ENCODE data around the gene TREM1.

- TF ChIP-seq, protein P1, sequence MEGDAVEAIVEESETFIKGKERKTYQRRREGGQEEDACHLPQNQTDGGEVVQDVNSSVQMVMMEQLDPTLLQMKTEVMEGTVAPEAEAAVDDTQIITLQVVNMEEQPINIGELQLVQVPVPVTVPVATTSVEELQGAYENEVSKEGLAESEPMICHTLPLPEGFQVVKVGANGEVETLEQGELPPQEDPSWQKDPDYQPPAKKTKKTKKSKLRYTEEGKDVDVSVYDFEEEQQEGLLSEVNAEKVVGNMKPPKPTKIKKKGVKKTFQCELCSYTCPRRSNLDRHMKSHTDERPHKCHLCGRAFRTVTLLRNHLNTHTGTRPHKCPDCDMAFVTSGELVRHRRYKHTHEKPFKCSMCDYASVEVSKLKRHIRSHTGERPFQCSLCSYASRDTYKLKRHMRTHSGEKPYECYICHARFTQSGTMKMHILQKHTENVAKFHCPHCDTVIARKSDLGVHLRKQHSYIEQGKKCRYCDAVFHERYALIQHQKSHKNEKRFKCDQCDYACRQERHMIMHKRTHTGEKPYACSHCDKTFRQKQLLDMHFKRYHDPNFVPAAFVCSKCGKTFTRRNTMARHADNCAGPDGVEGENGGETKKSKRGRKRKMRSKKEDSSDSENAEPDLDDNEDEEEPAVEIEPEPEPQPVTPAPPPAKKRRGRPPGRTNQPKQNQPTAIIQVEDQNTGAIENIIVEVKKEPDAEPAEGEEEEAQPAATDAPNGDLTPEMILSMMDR (IDR thresholded peaks at IDR 0.05; ENCODE audit: extremely low read depth in 1 of 2, insufficient read depth in 1 of 2, low read depth in 1 of 2, low read length in 2 of 2): no peak
- TF ChIP-seq GATA2 (IDR thresholded peaks at IDR 0.05; ENCODE audit: insufficient read depth, insufficient read length, low read depth, low read length) (no peak), POLR2A (IDR thresholded peaks at IDR 0.05; ENCODE audit: low read depth, low read length) (no peak), POLR2AphosphoS5 (IDR thresholded peaks at IDR 0.05; ENCODE audit: insufficient read depth, low read depth, low read length) (no peak), JUN (IDR thresholded peaks at IDR 0.05; ENCODE audit: borderline replicate concordance, insufficient read depth, insufficient read length, low read depth) (no peak), EZH2 (IDR thresholded peaks at IDR 0.05; ENCODE audit: borderline replicate concordance, low read depth, low read length, severe bottlenecking) (no peak)
These were observed 12.5 kb upstream of the TREM1 start for GRCh38 chr6:41298785-41299502.

Measured in endothelial cell of umbilical vein (primary cell).